SK-N-SH treated with all-trans-retinoic acid at 6 μM for 48 hours (cell line): ENCODE results near the gene ACMSD.

ENCODE experiments used
- ARNTL ChIP-seq: fragments of 450-650 bp; formaldehyde crosslinking; IDR thresholded peaks from 2 replicates; pipeline ENCODE4 v1.5.0; 2020; ENCODE audit warnings: low read depth, mild to moderate bottlenecking, moderate library complexity, borderline replicate concordance
- ESRRG ChIP-seq: fragments of 250-450 bp; sonication (Bioruptor Pico); IDR thresholded peaks from 2 replicates; pipeline ENCODE4 v1.6.1; 2021; ENCODE audit warnings: mild to moderate bottlenecking
- ISL1 ChIP-seq: fragments of 250-450 bp; sonication (Bioruptor Pico); IDR thresholded peaks from 2 replicates; pipeline ENCODE4 v2.1.2; 2022; ENCODE audit warnings: mild to moderate bottlenecking, moderate library complexity
- RARB ChIP-seq: fragments of 250-450 bp; sonication (Bioruptor Pico); IDR thresholded peaks from 2 replicates; pipeline ENCODE4 v1.8.0; 2021; ENCODE audit warnings: mild to moderate bottlenecking, moderate library complexity
- SNAI2 ChIP-seq: fragments of 250-450 bp; sonication (Bioruptor Pico); IDR thresholded peaks from 2 replicates; pipeline ENCODE4 v1.5.0; 2020; ENCODE audit warnings: mild to moderate bottlenecking, moderate library complexity
- ZFP3 ChIP-seq: fragments of 250-450 bp; sonication (Bioruptor Pico); IDR thresholded peaks from 2 replicates; pipeline ENCODE4 v1.5.0; 2020; ENCODE audit warnings: mild to moderate bottlenecking, moderate library complexity
- ZNF565 ChIP-seq: fragments of 450-650 bp; formaldehyde crosslinking; conservative IDR thresholded peaks from 2 replicates; pipeline ENCODE4 v1.5.0; 2020; ENCODE audit warnings: low read depth, mild to moderate bottlenecking, moderate library complexity
- ZNF8 ChIP-seq: fragments of 450-650 bp; formaldehyde crosslinking; IDR thresholded peaks from 2 replicates; pipeline ENCODE4 v1.5.0; 2020; ENCODE audit warnings: mild to moderate bottlenecking, moderate library complexity
- TF ChIP-seq, protein P1 (sequence below): fragments of 250-450 bp; sonication (Bioruptor Pico); IDR thresholded peaks from 2 replicates; pipeline ENCODE4 v1.8.0; 2020; ENCODE audit warnings: mild to moderate bottlenecking, moderate library complexity, borderline replicate concordance
- TF ChIP-seq, protein P2 (sequence below): fragments of 250-450 bp; sonication (Bioruptor Pico); IDR thresholded peaks from 2 replicates; pipeline ENCODE4 v1.5.1; 2021; ENCODE audit warnings: mild to moderate bottlenecking, moderate library complexity

DNA sequence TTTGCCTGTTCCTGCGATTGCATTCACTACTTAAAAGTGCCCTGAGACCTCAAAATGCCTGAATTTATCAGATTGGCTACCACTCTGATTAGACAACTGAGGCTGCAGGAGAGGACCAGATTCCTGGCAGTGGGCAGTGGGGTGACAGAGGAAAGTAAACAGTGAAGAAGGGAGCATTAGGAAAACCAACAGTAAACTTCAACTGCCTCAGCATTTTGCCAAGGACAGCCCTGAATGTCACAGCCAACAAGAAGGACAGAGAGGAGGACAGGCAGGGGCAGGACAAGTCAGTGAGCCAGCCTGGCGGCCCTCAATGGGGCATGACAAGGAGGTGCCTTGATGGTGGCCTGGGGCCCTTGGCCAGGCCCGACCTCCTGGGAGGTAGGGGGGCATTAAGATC is 24.3 kb downstream of the ACMSD start:
- TF ChIP-seq ARNTL (CRISPR knock-in tag) (no peak), ZNF565 (CRISPR knock-in tag) (no peak), ESRRG (CRISPR knock-in tag) (no peak), RARB (no peak), ZFP3 (no peak), ZNF8 (CRISPR knock-in tag) (no peak), SNAI2 (CRISPR knock-in tag) (no peak), ISL1 (CRISPR knock-in tag) (no peak)
- TF ChIP-seq, protein P1, sequence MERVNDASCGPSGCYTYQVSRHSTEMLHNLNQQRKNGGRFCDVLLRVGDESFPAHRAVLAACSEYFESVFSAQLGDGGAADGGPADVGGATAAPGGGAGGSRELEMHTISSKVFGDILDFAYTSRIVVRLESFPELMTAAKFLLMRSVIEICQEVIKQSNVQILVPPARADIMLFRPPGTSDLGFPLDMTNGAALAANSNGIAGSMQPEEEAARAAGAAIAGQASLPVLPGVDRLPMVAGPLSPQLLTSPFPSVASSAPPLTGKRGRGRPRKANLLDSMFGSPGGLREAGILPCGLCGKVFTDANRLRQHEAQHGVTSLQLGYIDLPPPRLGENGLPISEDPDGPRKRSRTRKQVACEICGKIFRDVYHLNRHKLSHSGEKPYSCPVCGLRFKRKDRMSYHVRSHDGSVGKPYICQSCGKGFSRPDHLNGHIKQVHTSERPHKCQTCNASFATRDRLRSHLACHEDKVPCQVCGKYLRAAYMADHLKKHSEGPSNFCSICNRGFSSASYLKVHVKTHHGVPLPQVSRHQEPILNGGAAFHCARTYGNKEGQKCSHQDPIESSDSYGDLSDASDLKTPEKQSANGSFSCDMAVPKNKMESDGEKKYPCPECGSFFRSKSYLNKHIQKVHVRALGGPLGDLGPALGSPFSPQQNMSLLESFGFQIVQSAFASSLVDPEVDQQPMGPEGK (CRISPR knock-in tag): no peak
- TF ChIP-seq, protein P2, sequence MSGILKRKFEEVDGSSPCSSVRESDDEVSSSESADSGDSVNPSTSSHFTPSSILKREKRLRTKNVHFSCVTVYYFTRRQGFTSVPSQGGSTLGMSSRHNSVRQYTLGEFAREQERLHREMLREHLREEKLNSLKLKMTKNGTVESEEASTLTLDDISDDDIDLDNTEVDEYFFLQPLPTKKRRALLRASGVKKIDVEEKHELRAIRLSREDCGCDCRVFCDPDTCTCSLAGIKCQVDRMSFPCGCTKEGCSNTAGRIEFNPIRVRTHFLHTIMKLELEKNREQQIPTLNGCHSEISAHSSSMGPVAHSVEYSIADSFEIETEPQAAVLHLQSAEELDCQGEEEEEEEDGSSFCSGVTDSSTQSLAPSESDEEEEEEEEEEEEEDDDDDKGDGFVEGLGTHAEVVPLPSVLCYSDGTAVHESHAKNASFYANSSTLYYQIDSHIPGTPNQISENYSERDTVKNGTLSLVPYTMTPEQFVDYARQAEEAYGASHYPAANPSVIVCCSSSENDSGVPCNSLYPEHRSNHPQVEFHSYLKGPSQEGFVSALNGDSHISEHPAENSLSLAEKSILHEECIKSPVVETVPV (CRISPR knock-in tag): no peak
